Putamen (tissue), 1 donor: ENCODE data around the gene CTNNA3.

Experiments
- DNase-seq: peaks from one replicate; pipeline ENCODE4 v3.0.0-alpha.2; 2016; ENCODE audit warnings: low spot score

The CTNNA3 gene

GRCh38 chr10:67327626-67328535 is 368.1 kb downstream of the CTNNA3 start:
- no peak for DNase-seq

GRCh38 chr10:67319976-67320375 is 376.0 kb downstream of the CTNNA3 start:
- no peak for DNase-seq

DNA sequence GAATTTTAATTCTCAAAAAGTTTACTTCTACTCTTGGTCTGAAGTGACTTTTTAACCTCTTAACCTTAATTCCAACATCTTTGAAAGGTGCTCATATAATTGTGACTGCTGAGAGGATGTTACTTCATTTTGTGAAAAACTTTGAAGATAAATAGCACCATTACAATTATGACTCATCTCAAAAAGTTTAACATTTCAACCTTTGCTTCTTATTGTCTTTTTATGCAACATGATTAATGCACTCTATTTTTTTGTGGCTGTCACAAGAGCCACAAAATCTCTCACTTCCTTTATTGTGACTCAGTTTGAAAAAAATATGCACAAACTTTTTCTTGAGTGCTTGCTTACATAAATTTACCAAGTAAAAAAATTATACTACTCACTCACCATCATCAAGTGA is 387.1 kb downstream of the CTNNA3 start:
- DNase-seq, result no peak

- peak; percentile 7 for DNase-seq
These were observed 389.3 kb downstream of the CTNNA3 start for GRCh38 chr10:67306588-67307205.

DNA sequence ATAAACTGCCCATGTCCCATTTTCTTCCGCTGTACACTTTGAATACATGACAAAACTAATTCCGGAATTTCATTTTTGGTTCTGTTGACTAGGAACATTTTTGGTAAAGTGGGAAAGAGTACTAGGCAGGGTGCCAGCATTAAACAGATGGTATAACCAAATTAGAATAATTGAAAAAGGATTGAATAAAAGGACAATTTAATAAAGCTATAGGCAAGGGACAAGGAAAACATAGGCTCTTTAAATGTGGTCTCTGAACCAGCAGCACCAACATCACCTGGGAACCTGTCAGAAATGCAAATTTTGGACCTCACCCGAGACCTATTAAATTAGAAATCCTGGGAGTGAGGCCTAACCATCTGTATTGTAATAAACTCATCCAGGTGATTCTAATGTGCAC is 393.3 kb downstream of the CTNNA3 start:
- no peak for DNase-seq

GRCh38 chr10:67299761-67300160 is 396.2 kb downstream of the CTNNA3 start:
- no peak for DNase-seq

DNA sequence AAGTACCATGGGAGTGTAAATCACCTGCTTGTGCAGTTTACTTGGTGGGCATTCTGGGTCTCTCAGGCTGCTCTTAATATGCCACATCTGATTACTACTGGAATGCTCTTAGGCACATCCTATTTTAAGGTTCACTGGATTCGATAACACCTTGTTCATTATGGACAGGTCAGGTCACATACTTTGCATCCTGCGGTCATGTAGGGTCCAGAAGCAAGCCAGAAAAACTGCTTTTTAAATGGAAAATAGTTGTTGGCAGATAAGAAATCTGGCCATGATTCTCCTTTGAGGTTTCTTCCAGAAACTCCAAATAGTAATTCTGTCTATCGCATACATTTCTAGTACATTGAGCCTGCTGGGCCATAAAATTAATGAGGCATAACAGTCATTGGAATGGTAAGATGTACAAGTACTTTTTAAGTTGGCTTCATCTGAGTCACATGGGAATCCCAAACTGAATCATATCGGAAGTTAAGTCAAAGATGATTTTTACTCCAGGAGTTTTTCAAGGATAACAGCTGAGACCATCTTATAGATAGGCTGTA is 398.3 kb downstream of the CTNNA3 start:
- DNase-seq, result no peak

DNA sequence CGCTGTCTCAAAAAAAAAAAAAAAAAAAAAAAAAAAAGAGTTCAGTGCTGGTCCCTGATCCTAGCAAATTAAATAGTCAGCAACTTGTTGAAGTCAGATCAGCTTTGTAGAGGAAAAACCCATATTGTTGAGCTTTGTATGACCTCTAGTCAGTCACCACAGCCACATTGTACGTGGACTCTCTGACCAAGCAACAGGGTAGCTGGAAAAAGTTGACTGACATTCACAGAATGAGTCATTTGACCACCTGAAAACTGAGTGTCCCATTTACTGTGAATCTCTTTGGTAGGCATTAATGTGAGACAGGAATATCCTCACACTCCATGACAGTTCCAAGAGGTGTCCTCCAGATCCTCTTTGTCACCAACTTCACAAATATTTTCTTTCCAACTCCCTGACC is 399.1 kb downstream of the CTNNA3 start:
- DNase-seq, result no peak

DNA sequence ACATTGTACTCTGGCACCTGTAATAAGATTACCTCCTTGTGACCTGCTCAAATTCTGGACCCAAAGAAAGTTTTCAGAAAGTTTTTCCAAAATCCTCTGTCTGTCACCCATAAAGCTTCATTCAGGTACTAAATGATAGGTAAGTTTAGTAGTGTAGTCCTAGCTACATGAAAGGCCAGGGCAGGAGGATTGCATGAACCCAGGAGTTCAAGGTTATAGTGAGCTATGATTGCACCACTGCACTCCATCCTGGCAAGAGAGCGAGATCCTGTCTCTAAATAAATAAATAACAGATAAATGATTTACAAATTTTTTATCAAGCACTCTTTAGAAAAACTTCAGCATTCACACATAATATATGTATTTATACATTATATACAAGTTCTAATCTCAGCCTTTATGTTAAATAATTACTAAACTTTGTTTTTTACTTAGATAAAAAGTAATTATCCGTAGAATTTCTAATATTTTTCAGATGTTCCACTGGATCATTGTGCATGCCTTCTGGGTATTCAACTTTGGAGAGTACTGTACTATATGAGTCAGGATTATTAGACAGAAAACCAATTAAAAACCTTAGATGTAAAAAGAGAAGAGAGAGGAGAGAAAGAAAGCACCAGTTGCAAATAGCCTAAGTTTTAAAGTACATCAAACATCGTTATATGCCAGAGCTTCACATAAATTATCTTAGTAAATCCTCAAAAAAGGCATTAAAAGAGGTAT is 407.1 kb downstream of the CTNNA3 start:
- DNase-seq, result no peak

GRCh38 chr10:67284589-67284988 is 411.4 kb downstream of the CTNNA3 start:
- DNase-seq, result no peak

DNA sequence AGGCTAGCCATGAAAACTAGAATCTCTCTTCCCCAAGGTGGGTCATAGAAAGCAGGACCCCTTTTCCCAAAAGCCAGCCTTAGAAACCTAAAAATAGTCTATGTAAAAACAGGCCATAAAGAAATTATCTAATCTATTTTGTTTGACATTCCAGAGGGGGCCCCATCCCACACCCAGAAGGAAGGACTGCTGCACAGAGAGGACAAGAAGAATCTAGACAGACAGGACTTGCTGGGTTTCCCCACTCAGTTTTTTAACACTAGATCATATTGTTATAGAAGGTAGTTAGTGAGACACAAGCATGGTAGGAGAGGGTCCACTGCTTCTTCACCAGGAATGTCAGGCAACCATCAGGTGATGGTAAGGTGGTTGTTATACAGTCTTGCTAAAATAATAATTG is 413.1 kb downstream of the CTNNA3 start:
- no peak for DNase-seq

DNA sequence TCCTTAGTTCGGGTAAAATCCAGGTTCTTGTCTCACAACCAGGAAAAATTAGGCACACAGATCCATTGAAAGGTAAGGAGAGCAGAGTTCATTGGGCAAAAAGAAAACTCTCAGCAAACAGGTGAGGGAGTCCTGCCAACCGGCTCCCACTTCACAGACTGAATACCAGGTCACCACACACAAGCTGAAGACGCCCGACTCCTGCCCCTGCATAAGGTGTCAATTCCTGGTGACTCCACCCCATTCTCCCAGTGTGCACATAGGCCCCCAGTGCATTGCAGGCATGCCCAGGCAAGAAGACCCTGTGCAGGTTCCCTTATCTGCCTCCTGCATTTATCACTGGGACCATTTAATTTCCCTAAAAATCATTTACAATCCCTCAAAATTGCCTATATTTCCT is 415.6 kb downstream of the CTNNA3 start:
- DNase-seq, result no peak

GRCh38 chr10:67277402-67277801 is 418.6 kb downstream of the CTNNA3 start:
- DNase-seq, result no peak

DNA sequence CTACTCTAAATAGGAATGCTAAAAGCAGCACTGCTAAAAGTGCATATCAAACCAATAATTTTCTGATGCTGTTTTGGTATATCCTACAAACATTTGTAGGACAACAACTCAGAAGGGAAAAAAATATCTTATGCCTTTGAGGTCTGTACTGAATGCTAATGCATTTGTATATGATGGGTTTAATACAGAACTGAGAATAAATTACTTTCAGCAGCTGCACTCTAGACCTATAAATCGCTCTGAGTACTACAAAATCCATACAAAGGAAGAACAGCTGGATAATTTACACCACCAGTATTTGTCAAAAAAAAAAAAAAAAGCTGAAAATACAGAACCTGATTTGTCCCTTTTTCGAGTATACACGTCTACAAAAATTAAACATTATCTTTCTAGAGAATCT is 426.2 kb downstream of the CTNNA3 start:
- no peak for DNase-seq

GRCh38 chr10:67268146-67268545 is 427.8 kb downstream of the CTNNA3 start:
- no peak for DNase-seq

DNA sequence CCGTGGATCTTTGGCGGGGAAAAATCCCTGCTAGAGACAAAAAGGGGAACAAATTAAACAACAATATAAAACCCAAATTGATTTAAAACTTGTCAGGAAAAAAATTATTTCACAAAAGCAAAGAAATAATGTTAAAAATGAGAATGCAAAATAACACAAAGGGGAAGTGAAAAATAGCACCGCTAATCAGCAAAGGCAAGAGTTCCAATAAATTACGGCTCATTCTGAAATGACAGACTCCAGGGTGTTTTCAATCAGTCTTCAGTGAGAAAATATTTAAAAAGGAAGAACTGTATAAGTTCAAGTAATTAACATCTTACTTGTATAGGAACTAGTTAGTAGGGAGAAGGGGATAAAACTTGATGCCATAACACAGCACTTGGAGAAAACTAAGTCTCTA is 433.3 kb downstream of the CTNNA3 start:
- DNase-seq, result no peak

DNA sequence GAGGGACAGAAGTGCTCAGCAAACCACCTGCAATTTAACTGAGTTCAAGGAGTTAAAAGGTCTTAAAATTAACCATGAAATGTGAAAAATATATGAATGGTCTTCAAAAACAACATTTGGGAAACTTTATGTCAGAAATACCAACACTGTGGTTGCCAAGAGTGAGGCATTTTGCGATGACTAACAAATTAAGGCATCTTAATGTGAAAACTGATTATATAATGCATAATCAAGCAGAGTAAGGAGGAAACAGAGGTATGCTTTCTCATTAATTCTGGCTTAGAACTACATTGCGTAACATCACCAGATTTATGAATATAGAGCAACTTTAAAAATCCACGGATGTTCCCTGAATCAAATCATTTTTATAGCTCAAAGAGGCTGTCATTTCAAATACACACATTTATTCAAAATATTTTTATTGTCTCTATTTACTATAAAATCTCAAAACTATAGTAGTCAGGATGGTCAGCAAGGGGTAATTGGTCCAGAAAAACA is 434.6 kb downstream of the CTNNA3 start:
- peak; percentile 7 for DNase-seq

DNA sequence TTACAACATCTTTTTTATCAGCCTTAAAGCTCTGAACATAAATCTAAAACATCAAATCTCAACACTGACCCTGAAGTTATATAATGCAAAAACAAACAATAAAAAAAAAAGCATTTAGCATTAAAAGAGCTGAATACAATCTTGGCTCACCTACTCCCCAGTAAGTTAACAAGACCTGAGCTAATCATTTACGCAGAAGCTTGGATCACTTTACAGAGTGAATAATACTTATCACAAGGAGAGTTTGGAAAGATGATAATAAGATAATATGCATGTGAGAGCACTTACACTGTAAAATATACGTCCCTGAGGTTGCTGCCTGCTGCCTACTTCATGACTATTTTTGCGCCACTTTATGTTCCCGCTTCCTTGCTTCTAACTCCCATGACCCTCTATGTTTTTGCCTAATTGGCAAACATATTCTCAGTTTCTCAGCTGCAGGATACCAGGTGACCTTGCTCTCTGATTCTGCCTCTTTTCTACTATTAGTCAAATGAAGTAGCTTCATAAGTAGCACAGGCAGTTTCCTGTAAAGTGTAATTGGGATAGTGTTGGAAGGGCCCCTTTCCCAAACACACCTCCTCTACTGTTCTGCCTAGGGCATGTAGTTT is 436.6 kb downstream of the CTNNA3 start:
- no peak for DNase-seq

DNA sequence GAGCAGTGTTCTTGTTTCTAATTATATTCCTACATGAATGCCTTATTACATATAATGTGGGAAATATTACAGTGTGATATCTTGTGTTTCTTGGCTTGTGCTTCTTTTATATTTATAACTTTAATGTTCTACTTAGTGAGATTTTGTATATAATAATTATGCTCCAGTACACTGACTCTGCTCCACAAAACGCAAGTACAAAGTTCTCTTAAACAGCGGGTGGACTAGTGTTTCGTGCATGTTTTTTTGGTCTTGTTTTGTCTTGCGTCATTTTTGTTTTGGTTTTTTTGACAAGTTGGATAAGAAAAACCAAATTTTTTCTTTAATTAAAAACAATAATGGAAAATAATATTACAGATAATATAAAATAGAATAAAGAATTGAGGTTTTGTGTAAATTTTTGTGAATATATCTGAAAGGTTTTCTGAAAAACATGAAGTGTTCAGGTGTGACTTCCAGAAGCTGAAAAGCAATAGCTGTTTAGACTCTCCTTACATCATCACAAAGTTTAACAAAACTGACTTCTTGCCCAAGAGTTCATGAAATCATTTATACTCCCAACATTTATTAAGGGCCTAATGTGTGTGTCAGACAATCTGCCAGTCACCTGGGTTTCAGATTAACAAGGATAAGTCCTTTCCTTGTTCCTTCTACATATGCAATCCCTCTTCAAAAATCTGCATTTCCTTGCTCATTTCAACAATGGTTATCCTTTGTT is 438.4 kb downstream of the CTNNA3 start:
- DNase-seq, result no peak

GRCh38 chr10:67257018-67257417 is 439.0 kb downstream of the CTNNA3 start:
- no peak for DNase-seq

- DNase-seq, result no peak
These were observed 445.3 kb downstream of the CTNNA3 start for GRCh38 chr10:67250686-67251085.
